ENCODE measurements around the gene SAP30BP. TPM values are rescaled to one million over a fixed set of nuclear protein-coding genes. Genes with fewer than 3 reads are reported as not detected.

The SAP30BP gene
- total and polyA plus RNA-seq, 2 donors from 2014 or later, result 62.9 to 95.1 TPM

GRCh38 chr17:75721463-75722011 lies 54.4 kb downstream of the SAP30BP start:
- Histone ChIP-seq H3K9me3 (ENCODE audit: control insufficient read depth in 2 of 3, insufficient read depth in 1 of 3, low read length in 3 of 3) (no peaks in the 10 kb centered on the region), H3K27ac (ENCODE audit: low read depth in 2 of 2, low read length in 2 of 2) (peak overlapping the region in 1 of 2 donors; percentile 53), H3K27me3 (ENCODE audit: control insufficient read depth, insufficient read depth, low read length) (no peaks in the 10 kb centered on the region), H3K4me1 (ENCODE audit: control insufficient read depth in 2 of 3, insufficient read depth in 2 of 3, low read depth in 1 of 3, low read length in 3 of 3) (peaks cover 0 to 12% (median 0%) of the 10 kb centered on the region in 3 donors), H3K4me3 (ENCODE audit: low read length in 3 of 3) (peak overlapping the region in 1 of 3 donors; percentile 41), H3K36me3 (ENCODE audit: control insufficient read depth in 2 of 3, insufficient read depth in 3 of 3, low read length in 3 of 3) (no peaks in the 10 kb centered on the region), H3K9ac (ENCODE audit: low read length in 3 of 3) (peak overlapping the region in 1 of 3 donors; percentile 12)
- FAIRE-seq (no peak), DNase-seq (peak in 1 of 5 donors; percentile 4)
- intact Hi-C loops (cut with DNase I), result no loop called here
- no peak for TF ChIP-seq CTCF (IDR thresholded peaks at IDR 0.05; ENCODE audit: borderline replicate concordance, extremely low read depth, insufficient read depth)

DNA sequence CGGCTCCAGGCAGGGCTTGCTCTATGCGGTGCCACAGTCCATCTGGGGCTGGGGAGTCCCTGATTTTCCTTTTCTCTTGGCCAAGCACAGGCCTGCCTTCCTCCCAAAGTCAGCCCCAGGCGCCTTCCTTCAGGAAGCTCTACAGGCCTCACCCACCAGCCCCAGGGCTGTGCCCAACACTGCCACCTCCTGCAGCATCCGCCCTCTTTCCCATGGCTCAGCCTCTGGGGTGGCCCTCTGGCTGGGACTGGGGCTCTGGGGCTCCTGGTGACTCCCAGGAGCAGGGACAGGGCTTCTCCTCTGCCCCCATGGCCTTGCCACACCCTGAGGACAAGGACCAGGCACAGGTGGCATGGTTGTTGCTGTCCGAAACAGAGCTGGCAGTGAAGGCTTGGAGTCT lies 54.9 kb downstream of the SAP30BP start:
- H3K27ac ChIP-seq (ENCODE audit: low read depth in 2 of 2, low read length in 2 of 2), result no peak overlapping the region
- H3K4me3 ChIP-seq (ENCODE audit: low read length in 3 of 3), result peak overlapping the region in 1 of 3 donors; percentile 41
- peak in 1 of 5 donors; percentile 69 for DNase-seq
- no peaks in the 10 kb centered on the region for H3K27me3 ChIP-seq (ENCODE audit: control insufficient read depth, insufficient read depth, low read length)
- H3K9me3 ChIP-seq (ENCODE audit: control insufficient read depth in 2 of 3, insufficient read depth in 1 of 3, low read length in 3 of 3), result no peaks in the 10 kb centered on the region
- H3K9ac ChIP-seq (ENCODE audit: low read length in 3 of 3), result no peak overlapping the region
- peaks cover 0 to 12% (median 0%) of the 10 kb centered on the region in 3 donors for H3K4me1 ChIP-seq (ENCODE audit: control insufficient read depth in 2 of 3, insufficient read depth in 2 of 3, low read depth in 1 of 3, low read length in 3 of 3)
- TF ChIP-seq CTCF (IDR thresholded peaks at IDR 0.05; ENCODE audit: borderline replicate concordance, extremely low read depth, insufficient read depth), result no peak
- intact Hi-C loops (cut with DNase I), result no loop called here
- no peak for FAIRE-seq
- no peaks in the 10 kb centered on the region for H3K36me3 ChIP-seq (ENCODE audit: control insufficient read depth in 2 of 3, insufficient read depth in 3 of 3, low read length in 3 of 3)

DNA sequence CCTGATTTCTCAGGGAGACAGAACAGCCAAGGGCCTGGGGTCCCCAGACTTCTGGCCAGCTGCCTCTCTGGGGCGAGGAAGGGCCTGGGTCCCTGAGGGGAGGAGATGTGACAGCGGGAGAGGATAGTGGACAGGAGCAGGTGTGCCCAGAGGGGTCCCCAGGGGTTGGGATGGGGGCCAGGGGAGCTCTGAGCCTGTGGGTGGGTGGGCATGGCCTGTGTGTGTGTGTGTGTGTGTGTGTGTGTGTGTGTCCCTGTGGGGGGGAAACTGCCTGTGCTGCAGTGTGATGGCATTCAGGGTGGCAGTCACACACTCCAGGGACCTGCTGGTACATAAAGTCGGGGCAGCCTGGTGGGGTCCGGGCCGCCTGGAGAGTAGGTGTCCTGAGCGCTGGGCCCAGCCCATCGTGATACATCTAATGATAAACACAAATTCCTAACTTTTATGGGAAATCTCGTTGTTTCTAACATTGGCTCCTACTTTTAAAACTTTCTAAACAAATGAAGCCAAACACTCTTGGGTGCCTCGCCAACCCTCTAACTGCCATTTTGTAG lies 55.5 kb downstream of the SAP30BP start:
- H3K36me3 ChIP-seq (ENCODE audit: control insufficient read depth in 2 of 3, insufficient read depth in 3 of 3, low read length in 3 of 3), result no peaks in the 10 kb centered on the region
- no peak overlapping the region for H3K27ac ChIP-seq (ENCODE audit: low read depth in 2 of 2, low read length in 2 of 2)
- no peak overlapping the region for H3K4me3 ChIP-seq (ENCODE audit: low read length in 3 of 3)
- no peak for FAIRE-seq
- H3K9me3 ChIP-seq (ENCODE audit: control insufficient read depth in 2 of 3, insufficient read depth in 1 of 3, low read length in 3 of 3), result no peaks in the 10 kb centered on the region
- peak in 1 of 5 donors; percentile 64 for DNase-seq
- no peaks in the 10 kb centered on the region for H3K27me3 ChIP-seq (ENCODE audit: control insufficient read depth, insufficient read depth, low read length)
- H3K9ac ChIP-seq (ENCODE audit: low read length in 3 of 3), result no peak overlapping the region
- intact Hi-C loops (cut with DNase I), result no loop called here
- peaks cover 0 to 12% (median 0%) of the 10 kb centered on the region in 3 donors for H3K4me1 ChIP-seq (ENCODE audit: control insufficient read depth in 2 of 3, insufficient read depth in 2 of 3, low read depth in 1 of 3, low read length in 3 of 3)
- no peak for TF ChIP-seq CTCF (IDR thresholded peaks at IDR 0.05; ENCODE audit: borderline replicate concordance, extremely low read depth, insufficient read depth)

All from kidney (tissue), 14 donors.